Measurements from ENCODE around the gene CCT8. TPM values are rescaled to one million over a fixed set of nuclear protein-coding genes. Genes with fewer than 3 reads are reported as not detected.

Gene CCT8
- total RNA-seq, 4 donors from 2014 or later: 73.9 to 104 (median 85.4) TPM

DNA sequence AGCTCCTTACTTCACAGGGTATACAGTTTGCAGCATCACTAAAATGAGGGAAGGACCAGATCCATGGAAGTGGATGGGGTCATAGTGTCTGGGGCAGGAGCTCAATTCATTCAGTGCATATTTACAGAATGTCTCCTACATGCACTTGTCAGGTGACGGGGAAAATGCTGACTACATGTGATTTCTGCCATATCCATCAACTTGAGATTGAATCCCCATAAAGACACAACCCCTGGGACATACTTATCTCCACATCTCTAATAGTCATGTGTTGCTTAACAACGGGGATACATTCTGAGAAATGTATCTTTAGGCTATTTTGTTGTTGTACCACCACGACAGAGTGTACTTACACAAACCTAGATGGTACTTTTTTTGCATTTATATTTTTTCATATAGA lies 66.3 kb downstream of the CCT8 start:
- Histone ChIP-seq H3K4me1 (peaks cover 7 to 13% (median 12%) of the 10 kb centered on the region in 4 donors), H3K27me3 (no peaks in the 10 kb centered on the region), H3K4me3 (no peak overlapping the region), H3K9me3 (no peaks in the 10 kb centered on the region), H3K36me3 (peaks cover 0 to 40% (median 23%) of the 10 kb centered on the region in 4 donors), H3K27ac (replicated peaks in 1 of 4) (no peak overlapping the region)
- DNase-seq (ENCODE audit: extremely low spot score): no peak
- TF ChIP-seq POLR2AphosphoS5 (IDR thresholded peaks at IDR 0.05): no peak
- TF ChIP-seq EP300 (IDR thresholded peaks at IDR 0.05): no peak
- TF ChIP-seq, protein P1, sequence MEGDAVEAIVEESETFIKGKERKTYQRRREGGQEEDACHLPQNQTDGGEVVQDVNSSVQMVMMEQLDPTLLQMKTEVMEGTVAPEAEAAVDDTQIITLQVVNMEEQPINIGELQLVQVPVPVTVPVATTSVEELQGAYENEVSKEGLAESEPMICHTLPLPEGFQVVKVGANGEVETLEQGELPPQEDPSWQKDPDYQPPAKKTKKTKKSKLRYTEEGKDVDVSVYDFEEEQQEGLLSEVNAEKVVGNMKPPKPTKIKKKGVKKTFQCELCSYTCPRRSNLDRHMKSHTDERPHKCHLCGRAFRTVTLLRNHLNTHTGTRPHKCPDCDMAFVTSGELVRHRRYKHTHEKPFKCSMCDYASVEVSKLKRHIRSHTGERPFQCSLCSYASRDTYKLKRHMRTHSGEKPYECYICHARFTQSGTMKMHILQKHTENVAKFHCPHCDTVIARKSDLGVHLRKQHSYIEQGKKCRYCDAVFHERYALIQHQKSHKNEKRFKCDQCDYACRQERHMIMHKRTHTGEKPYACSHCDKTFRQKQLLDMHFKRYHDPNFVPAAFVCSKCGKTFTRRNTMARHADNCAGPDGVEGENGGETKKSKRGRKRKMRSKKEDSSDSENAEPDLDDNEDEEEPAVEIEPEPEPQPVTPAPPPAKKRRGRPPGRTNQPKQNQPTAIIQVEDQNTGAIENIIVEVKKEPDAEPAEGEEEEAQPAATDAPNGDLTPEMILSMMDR (IDR thresholded peaks at IDR 0.05): no peak
- TF ChIP-seq POLR2A (IDR thresholded peaks at IDR 0.05; ENCODE audit: low read depth): no peak
- intact Hi-C loops (cut with DNase I): no loop called here
- WGBS: 84% methylated on average over 3 of the region's 3 CpGs

Other genes starting within 250 kb of the CCT8 start
- 10 to 100 TPM; 19.4 to 39.7 (median 26.5) TPM for gene LTN1, start 80.8 kb downstream of the CCT8 start, total RNA-seq
- 10 to 100 TPM in 3 of 4 donors, 1 to 10 TPM in 1; 8.3 to 16.2 (median 12.9) TPM for gene RWDD2B, start 54.3 kb downstream of the CCT8 start, total RNA-seq
- gene USP16, start 49.0 kb downstream of the CCT8 start, total RNA-seq: 10 to 100 TPM; 31.3 to 47.8 (median 38.7) TPM
- gene MAP3K7CL, start 57.0 kb upstream of the CCT8 start, total RNA-seq: 1 to 10 TPM; 1.6 to 2.8 (median 1.9) TPM
- 10 to 100 TPM; 43.8 to 86.3 (median 50.9) TPM for gene BACH1, start 225.3 kb upstream of the CCT8 start, total RNA-seq